ENCODE measurements around the gene C17orf107. TPM values are rescaled to one million over a fixed set of nuclear protein-coding genes. Genes with fewer than 3 reads are reported as not detected.

The C17orf107 gene
- total and polyA plus RNA-seq, 4 donors, result 0.19 to 5.9 (median 1.7) TPM

- DNase-seq (ENCODE audit: low spot score), result peak; percentile 84
- no peak overlapping the region for H3K4me3 ChIP-seq (ENCODE audit: low read depth in 1 of 3, low read length in 3 of 3)
- 92% methylated on average over 42 of the region's 42 CpGs for WGBS
- no peaks in the 10 kb centered on the region for H3K27me3 ChIP-seq (ENCODE audit: control insufficient read depth in 4 of 4, insufficient read depth in 4 of 4, low read length in 3 of 4)
- H3K9me3 ChIP-seq (ENCODE audit: control insufficient read depth in 4 of 4, low read length in 3 of 4), result no peaks in the 10 kb centered on the region
- H3K9ac ChIP-seq (ENCODE audit: low read depth in 1 of 2, low read length in 2 of 2), result no peak overlapping the region
- peaks cover 22 to 63% (median 26%) of the 10 kb centered on the region in 4 donors for H3K36me3 ChIP-seq (ENCODE audit: control insufficient read depth in 4 of 4, insufficient read depth in 3 of 4, low read depth in 1 of 4, low read length in 3 of 4)
- TF ChIP-seq YY1 (IDR thresholded peaks at IDR 0.05) (no peak), HNF4G (IDR thresholded peaks at IDR 0.05) (no peak), ZBTB33 (IDR thresholded peaks at IDR 0.05) (no peak), FOXA2 (IDR thresholded peaks at IDR 0.05) (no peak), TAF1 (conservative IDR thresholded peaks at IDR 0.05) (no peak), MAX (IDR thresholded peaks at IDR 0.05) (no peak), FOXA1 (IDR thresholded peaks at IDR 0.05) (no peak), CTCF (IDR thresholded peaks at IDR 0.05; ENCODE audit: low read depth, low read length, missing input control) (no peak), EGR1 (IDR thresholded peaks at IDR 0.05; ENCODE audit: low read depth in 2 of 2) (no peak), ATF3 (IDR thresholded peaks at IDR 0.05) (no peak), RAD21 (IDR thresholded peaks at IDR 0.05) (no peak), NR2F2 (IDR thresholded peaks at IDR 0.05) (no peak), GABPA (IDR thresholded peaks at IDR 0.05 in 1 of 2, conservative IDR thresholded peaks at IDR 0.05 in 1 of 2) (no peak), SP1 (IDR thresholded peaks at IDR 0.05) (no peak), RXRA (IDR thresholded peaks at IDR 0.05) (no peak)
- H3K4me1 ChIP-seq (ENCODE audit: control insufficient read depth in 4 of 4, insufficient read depth in 4 of 4, low read length in 3 of 4), result peaks cover 0 to 19% (median 8%) of the 10 kb centered on the region in 4 donors
- H3K27ac ChIP-seq (ENCODE audit: low read depth in 1 of 2, low read length in 2 of 2), result no peak overlapping the region
Measured at GRCh38 chr17:4891411-4892410, 7.6 kb upstream of the C17orf107 start.

GRCh38 chr17:4892499-4893221 lies 6.7 kb upstream of the C17orf107 start:
- Histone ChIP-seq H3K9ac (ENCODE audit: low read depth in 1 of 2, low read length in 2 of 2) (no peak overlapping the region), H3K9me3 (ENCODE audit: control insufficient read depth in 4 of 4, low read length in 3 of 4) (no peaks in the 10 kb centered on the region), H3K4me1 (ENCODE audit: control insufficient read depth in 4 of 4, insufficient read depth in 4 of 4, low read length in 3 of 4) (peaks cover 2 to 27% (median 12%) of the 10 kb centered on the region in 4 donors), H3K4me3 (ENCODE audit: low read depth in 1 of 3, low read length in 3 of 3) (no peak overlapping the region), H3K36me3 (ENCODE audit: control insufficient read depth in 4 of 4, insufficient read depth in 3 of 4, low read depth in 1 of 4, low read length in 3 of 4) (peaks cover 14 to 56% (median 20%) of the 10 kb centered on the region in 4 donors), H3K27me3 (ENCODE audit: control insufficient read depth in 4 of 4, insufficient read depth in 4 of 4, low read length in 3 of 4) (no peaks in the 10 kb centered on the region), H3K27ac (ENCODE audit: low read depth in 1 of 2, low read length in 2 of 2) (no peak overlapping the region)
- WGBS, result 89% methylated on average over 23 of the region's 23 CpGs
- no peak for TF ChIP-seq ATF3 (IDR thresholded peaks at IDR 0.05)
- TF ChIP-seq EGR1 (IDR thresholded peaks at IDR 0.05; ENCODE audit: low read depth in 2 of 2), result no peak
- DNase-seq (ENCODE audit: low spot score), result no peak
